A673 (cell line): Measurements from ENCODE around the gene FAM168B. TPM values are rescaled to one million over a fixed set of nuclear protein-coding genes. Genes with fewer than 3 reads are reported as not detected.

ENCODE experiments used
- BruUV-seq: library from RNA; stranded (reverse); fragments of 400-500 nt; replicated peaks from 2 replicates; lab custom pipeline; 2021; lab: Mats Ljungman, UMichigan
- CTCF ChIA-PET: fragments of 300-600 bp; sonication (Branson Sonifier 250); formaldehyde crosslinking; loops from one replicate; lab custom pipeline; 2022; ENCODE audit warnings: antibody characterized with exemption; lab: Charles Lee
- POLR2A ChIA-PET: fragments of 300-600 bp; sonication (Branson Sonifier 250); formaldehyde crosslinking; loops from one replicate; lab custom pipeline; 2022; ENCODE audit warnings: antibody characterized with exemption; ENCODE audit not compliant: low non-redundant PET; lab: Charles Lee
- DNase-seq: peaks from one replicate; pipeline ENCODE4 v3.0.0-alpha.2; 2015; ENCODE audit warnings: low spot score
- H3K27ac ChIP-seq: fragments of 200-600 bp; sonication (generic); 2 replicates; pipeline ENCODE4 v1.5.1; 2016; ENCODE audit warnings: mixed run types, low read depth, mild to moderate bottlenecking, mixed read lengths, antibody characterized with exemption, low read length; ENCODE audit not compliant: poor library complexity, severe bottlenecking
- H3K27me3 ChIP-seq: fragments of 200-600 bp; sonication (generic); replicated peaks from 2 replicates; pipeline ENCODE4 v1.6.1; 2017; ENCODE audit warnings: mixed run types, low read depth, mild to moderate bottlenecking, mixed read lengths, antibody characterized with exemption, low read length; ENCODE audit not compliant: insufficient read depth, poor library complexity
- H3K36me3 ChIP-seq: fragments of 200-600 bp; sonication (generic); 2 replicates; pipeline ENCODE4 v1.6.1; 2016; ENCODE audit warnings: mixed run types, mild to moderate bottlenecking, mixed read lengths, antibody characterized with exemption, low read length; ENCODE audit not compliant: insufficient read depth, poor library complexity, severe bottlenecking
- H3K4me1 ChIP-seq: fragments of 200-600 bp; sonication (generic); 2 replicates; pipeline ENCODE4 v1.6.1; 2017; ENCODE audit warnings: mixed run types, mild to moderate bottlenecking, mixed read lengths, antibody characterized with exemption, low read length; ENCODE audit not compliant: insufficient read depth, poor library complexity, severe bottlenecking
- H3K4me3 ChIP-seq: fragments of 200-600 bp; sonication (generic); 2 replicates; pipeline ENCODE4 v1.5.1; 2016; ENCODE audit warnings: low read depth, mixed run types, mild to moderate bottlenecking, mixed read lengths, low read length; ENCODE audit not compliant: poor library complexity, severe bottlenecking
- H3K9me3 ChIP-seq: fragments of 200-600 bp; sonication (generic); 2 replicates; pipeline ENCODE4 v1.6.1; 2016; ENCODE audit warnings: mixed run types, low read depth, mild to moderate bottlenecking, mixed read lengths, antibody characterized with exemption, low read length; ENCODE audit not compliant: poor library complexity, severe bottlenecking
- CTCF ChIP-seq: fragments of 300-800, 200-600 bp; sonication (generic); conservative IDR thresholded peaks from 2 replicates; pipeline ENCODE4 v1.5.1; 2017; ENCODE audit warnings: low read depth, mild to moderate bottlenecking, antibody characterized with exemption, low read length, moderate library complexity, mixed read lengths
- EZH2 ChIP-seq: fragments of 200-600 bp; sonication (generic); IDR thresholded peaks from 2 replicates; pipeline ENCODE4 v1.6.1; 2017; ENCODE audit warnings: borderline replicate concordance, low read depth, mild to moderate bottlenecking, mixed read lengths, antibody characterized with exemption, low read length; ENCODE audit not compliant: poor library complexity, severe bottlenecking
- intact Hi-C: fragments of 100-400 bp; cut with micrococcal nuclease; formaldehyde crosslinking; loops from one replicate; pipeline ENCODE4 v1.10.0; 2022; ENCODE audit not compliant: unreplicated experiment
- total RNA-seq: library from RNA; stranded (reverse); gene quantifications from 2 replicates; pipeline ENCODE4 v1.2.3, GENCODE V29; 2021

FAM168B gene
- total RNA-seq, 1 experiment from 2014 or later: 149 TPM

GRCh38 chr2:131005216-131005935 is 87.9 kb downstream of the FAM168B start:
- Histone ChIP-seq H3K4me3 (no peak overlapping the region), H3K9me3 (no peaks in the 10 kb centered on the region), H3K4me1 (no peaks in the 10 kb centered on the region), H3K27ac (no peak overlapping the region), H3K36me3 (no peaks in the 10 kb centered on the region), H3K27me3 (peaks cover 79% of the 10 kb centered on the region)
- TF ChIP-seq CTCF (no peak), EZH2 (no peak)
- intact Hi-C loops: no loop called here
- no peak for DNase-seq
- POLR2A ChIA-PET: no interaction called here
- BruUV-seq: no TSS peak
- CTCF ChIA-PET: no interaction called here

GRCh38 chr2:131004446-131005209 is 88.6 kb downstream of the FAM168B start:
- ChIA-PET CTCF (no interaction called here), POLR2A (no interaction called here)
- DNase-seq: no peak
- Histone ChIP-seq H3K9me3 (no peaks in the 10 kb centered on the region), H3K36me3 (no peaks in the 10 kb centered on the region), H3K4me3 (no peak overlapping the region), H3K4me1 (no peaks in the 10 kb centered on the region), H3K27me3 (peaks cover 78% of the 10 kb centered on the region), H3K27ac (no peak overlapping the region)
- intact Hi-C loops: no loop called here
- TF ChIP-seq CTCF: no peak
- no peak for TF ChIP-seq EZH2
- BruUV-seq: no TSS peak

DNA sequence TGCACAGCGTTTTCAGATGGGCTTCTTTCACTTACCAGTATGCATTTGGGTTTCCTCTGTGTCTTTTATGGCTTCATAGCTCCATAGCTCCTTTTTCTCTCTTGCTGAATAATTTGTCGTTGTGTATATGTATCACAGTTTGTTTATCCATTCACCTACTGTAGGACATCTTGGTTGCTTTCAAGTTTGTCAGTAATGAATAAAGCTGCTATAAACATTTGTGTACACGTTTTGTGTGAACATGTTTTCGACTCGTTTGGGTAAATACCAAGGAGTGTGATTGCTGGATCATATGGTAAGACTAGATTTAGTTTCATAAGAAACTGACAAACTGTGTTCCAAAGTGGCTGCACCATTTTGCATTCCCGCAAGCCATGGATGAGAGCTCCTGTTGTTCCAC is 94.7 kb downstream of the FAM168B start:
- CTCF ChIA-PET: no interaction called here

More for the DNA sequence above, 94.7 kb downstream of the FAM168B start:
- DNase-seq: no peak
- TF ChIP-seq EZH2 (no peak), CTCF (no peak)
- Histone ChIP-seq H3K27me3 (peaks cover 55% of the 10 kb centered on the region), H3K4me1 (no peaks in the 10 kb centered on the region), H3K9me3 (no peaks in the 10 kb centered on the region), H3K36me3 (no peaks in the 10 kb centered on the region), H3K4me3 (no peak overlapping the region), H3K27ac (no peak overlapping the region)
- no TSS peak for BruUV-seq
- POLR2A ChIA-PET: no interaction called here
- intact Hi-C loops: no loop called here

Other genes starting within 250 kb of the FAM168B start
- 61.0 and 63.8 TPM in 2 replicates for gene PLEKHB2, start 11.9 kb upstream of the FAM168B start, total RNA-seq
- gene POTEE, start 116.1 kb upstream of the FAM168B start, total RNA-seq: 0.07 and 0.09 TPM in 2 replicates